Mesothelial cell of epicardium (in vitro differentiated cells): Measurements from ENCODE around the gene HS6ST3. TPM values are rescaled to one million over a fixed set of nuclear protein-coding genes. Genes with fewer than 3 reads are reported as not detected.

Experiments
- DNase-seq, 2 experiments: peaks; one replicate each; pipeline ENCODE4 v3.0.0; 2021; ENCODE audit warnings: low spot score in 2 of 2; ENCODE audit not compliant: unreplicated experiment in 2 of 2
- H3K27ac Mint-ChIP-seq: 2 replicates; pipeline ENCODE4 v1.8.0; 2021; ENCODE audit warnings: mixed read lengths
- H3K27me3 Mint-ChIP-seq: 2 replicates; pipeline ENCODE4 v1.8.0; 2021; ENCODE audit warnings: low read depth, mixed read lengths
- H3K36me3 Mint-ChIP-seq: 2 replicates; pipeline ENCODE4 v1.8.0; 2021; ENCODE audit warnings: mixed read lengths
- H3K4me1 Mint-ChIP-seq: 2 replicates; pipeline ENCODE4 v1.8.0; 2021; ENCODE audit warnings: mixed read lengths
- H3K4me3 Mint-ChIP-seq: 2 replicates; pipeline ENCODE4 v1.8.0; 2021; ENCODE audit warnings: mild to moderate bottlenecking, moderate library complexity, mixed read lengths
- H3K9me3 Mint-ChIP-seq: 2 replicates; pipeline ENCODE4 v1.8.0; 2021; ENCODE audit warnings: mixed read lengths
- CTCF ChIP-seq: fragments of 200-600 bp; sonication (generic); IDR thresholded peaks from one replicate; pipeline ENCODE4 v1.5.0; 2021; ENCODE audit warnings: antibody characterized with exemption; ENCODE audit not compliant: unreplicated experiment
- total RNA-seq: library from RNA; stranded (reverse); gene quantifications from 3 replicates; pipeline ENCODE4 v1.2.1, GENCODE V29; 2021

Gene HS6ST3
- total RNA-seq, 1 donor from 2014 or later: 0.60 TPM

DNA sequence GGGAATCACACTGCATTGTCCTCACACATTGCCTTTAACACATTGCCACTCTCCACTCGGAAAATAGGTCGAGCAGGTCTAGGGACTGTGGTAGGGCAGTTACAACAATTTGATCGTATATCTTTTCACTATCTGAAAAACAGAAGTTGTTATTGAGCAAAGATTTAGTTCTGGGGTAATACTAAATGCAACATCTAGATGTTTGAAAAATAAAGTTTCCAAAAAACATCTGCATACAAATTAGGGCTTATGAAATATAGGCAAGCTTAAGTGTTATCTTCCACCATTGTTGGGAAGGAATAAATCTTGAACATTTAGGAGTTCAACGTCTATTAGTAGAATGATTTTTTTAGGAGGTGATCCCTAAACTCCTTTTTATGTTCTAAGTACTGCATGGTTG is 768 bp upstream of the HS6ST3 start:
- no peak for TF ChIP-seq CTCF
- Mint-ChIP-seq H3K36me3 (no peaks in the 10 kb centered on the region), H3K27me3 (peaks cover 64% of the 10 kb centered on the region), H3K9me3 (no peaks in the 10 kb centered on the region), H3K27ac (no peak overlapping the region), H3K4me3 (peak overlapping the region; percentile 69), H3K4me1 (peaks cover 27% of the 10 kb centered on the region)
- DNase-seq: no peak

- no peak for TF ChIP-seq CTCF
- Mint-ChIP-seq H3K9me3 (no peaks in the 10 kb centered on the region), H3K27me3 (peaks cover 75% of the 10 kb centered on the region), H3K36me3 (no peaks in the 10 kb centered on the region), H3K4me3 (peak overlapping the region; percentile 36), H3K4me1 (peaks cover 21% of the 10 kb centered on the region), H3K27ac (no peak overlapping the region)
- DNase-seq: peak in 1 of 2 experiments; percentile 50
These were observed 564 bp downstream of the HS6ST3 start for GRCh38 chr13:96090240-96091101.

- H3K9me3 Mint-ChIP-seq: no peaks in the 10 kb centered on the region
These were observed 1.5 kb downstream of the HS6ST3 start for GRCh38 chr13:96091164-96092117.

GRCh38 chr13:96093296-96094006 is 3.5 kb downstream of the HS6ST3 start:
- H3K9me3 Mint-ChIP-seq: no peaks in the 10 kb centered on the region
- peaks cover 14% of the 10 kb centered on the region for H3K4me1 Mint-ChIP-seq
- no peak overlapping the region for H3K4me3 Mint-ChIP-seq
- DNase-seq: no peak
- H3K27ac Mint-ChIP-seq: no peak overlapping the region
- peaks cover 62% of the 10 kb centered on the region for H3K27me3 Mint-ChIP-seq
- no peak for TF ChIP-seq CTCF
- no peaks in the 10 kb centered on the region for H3K36me3 Mint-ChIP-seq

More at GRCh38 chr13:96091164-96092117, 1.5 kb downstream of the HS6ST3 start:
- Mint-ChIP-seq H3K4me3 (peak overlapping the region; percentile 75), H3K36me3 (no peaks in the 10 kb centered on the region), H3K27me3 (peaks cover 79% of the 10 kb centered on the region), H3K4me1 (peaks cover 14% of the 10 kb centered on the region), H3K27ac (no peak overlapping the region)
- DNase-seq: peak in 1 of 2 experiments; percentile 41
- no peak for TF ChIP-seq CTCF
